GM12878 (cell line): ENCODE results near the gene SALL3. TPM values are rescaled to one million over a fixed set of nuclear protein-coding genes. Genes with fewer than 3 reads are reported as not detected.

Experiments used
- ATAC-seq: fragments of 200-7000 bp; cut with Tn5 transposase; 3 replicates; pipeline ENCODE4 v1.9.1; 2020; ENCODE audit warnings: mild to moderate bottlenecking, moderate library complexity
- BruUV-seq: library from RNA; stranded (reverse); fragments of 400-500 nt; replicated peaks from 2 replicates; lab custom pipeline; 2021; lab: Mats Ljungman, UMichigan
- CTCF ChIA-PET: fragments of 300-600 bp; sonication (Branson Sonifier 250); formaldehyde crosslinking; extraction: SDS; loops from one replicate; lab custom pipeline; 2021; ENCODE audit warnings: inconsistent platforms; lab: Yijun Ruan, JAX
- POLR2A ChIA-PET: fragments of 350-600 bp; formaldehyde crosslinking; extraction: SDS; loops from one replicate; lab custom pipeline; 2021; ENCODE audit warnings: inconsistent platforms; lab: Charles Lee
- RAD21 ChIA-PET: fragments of 300-600 bp; sonication (Branson Sonifier 250); formaldehyde crosslinking; loops from one replicate; lab custom pipeline; 2023; ENCODE audit warnings: antibody characterized with exemption; ENCODE audit not compliant: unreplicated experiment; lab: Charles Lee
- SMC1A ChIA-PET: fragments of 300-600 bp; sonication (Branson Sonifier 250); formaldehyde crosslinking; loops from one replicate; lab custom pipeline; 2023; ENCODE audit not compliant: unreplicated experiment, uncharacterized antibody; lab: Charles Lee
- DNase-seq: peaks from one replicate; pipeline ENCODE4 v3.0.0-alpha.2; 2011; ENCODE audit warnings: low read depth, low spot score
- FAIRE-seq: peaks from 3 replicates; lab custom pipeline; 2011; peaks lifted over from hg19 to GRCh38; lab: Jason Lieb, UNC
- H2AFZ ChIP-seq: 2 replicates; pipeline ENCODE4 v1.6.0; 2011; ENCODE audit warnings: low read depth, low read length, control low read depth; ENCODE audit not compliant: control insufficient read depth
- H3K27ac ChIP-seq: 2 replicates; pipeline ENCODE4 v1.5.1; 2011; ENCODE audit warnings: control low read depth; ENCODE audit not compliant: control insufficient read depth, insufficient read depth
- H3K27me3 ChIP-seq, 2 experiments: replicated peaks in 1 of 2; 2 replicates each; pipeline versions ENCODE4 v1.6.0 to v1.6.1; 2011; ENCODE audit warnings: low read length in 1 of 2; ENCODE audit not compliant: control insufficient read depth in 2 of 2, insufficient read depth in 2 of 2
- H3K36me3 ChIP-seq, 2 experiments: 2 replicates each; pipeline ENCODE4 v1.5.1; 2011; ENCODE audit warnings: low read length in 1 of 2; ENCODE audit not compliant: control insufficient read depth in 2 of 2, insufficient read depth in 2 of 2
- H3K4me1 ChIP-seq: 2 replicates; pipeline ENCODE4 v1.6.1; 2011; ENCODE audit warnings: mild to moderate bottlenecking, low read length, moderate library complexity, mixed read lengths; ENCODE audit not compliant: control insufficient read depth, insufficient read depth
- H3K4me2 ChIP-seq: 2 replicates; pipeline ENCODE4 v1.6.0; 2011; ENCODE audit warnings: control low read depth; ENCODE audit not compliant: control insufficient read depth, insufficient read depth
- H3K4me3 ChIP-seq: fragments of 200-600 bp; sonication (generic); 2 replicates; pipeline ENCODE4 v1.5.1; 2016
- H3K79me2 ChIP-seq: 2 replicates; pipeline ENCODE4 v1.6.0; 2011; ENCODE audit warnings: low read length; ENCODE audit not compliant: control insufficient read depth, insufficient read depth
- H3K9ac ChIP-seq: 2 replicates; pipeline ENCODE4 v1.8.0; 2011; ENCODE audit warnings: low read length, control low read depth, mixed read lengths; ENCODE audit not compliant: control insufficient read depth, insufficient read depth
- H3K9me3 ChIP-seq: replicated peaks from 3 replicates; pipeline ENCODE4 v1.5.1; 2011; ENCODE audit warnings: mild to moderate bottlenecking, low read length; ENCODE audit not compliant: control insufficient read depth, insufficient read depth
- H4K20me1 ChIP-seq: 2 replicates; pipeline ENCODE4 v1.6.0; 2011; ENCODE audit not compliant: control insufficient read depth, insufficient read depth
- ATF7 ChIP-seq: fragments of 450-650 bp; IDR thresholded peaks from 2 replicates; pipeline ENCODE4 v1.6.1; 2016; ENCODE audit warnings: low read depth, mild to moderate bottlenecking
- CHD4 ChIP-seq: fragments of 200-600 bp; sonication (generic); IDR thresholded peaks from 2 replicates; pipeline ENCODE4 v1.6.1; 2016; ENCODE audit warnings: mild to moderate bottlenecking
- CREB1 ChIP-seq: IDR thresholded peaks from 2 replicates; pipeline ENCODE4 v1.6.1; 2012; ENCODE audit warnings: low read depth, mild to moderate bottlenecking, inconsistent platforms
- CREM ChIP-seq: IDR thresholded peaks from 2 replicates; pipeline ENCODE4 v1.6.1; 2014; ENCODE audit warnings: antibody characterized with exemption, low read depth
- E2F8 ChIP-seq: fragments of 450-650 bp; IDR thresholded peaks from 2 replicates; pipeline ENCODE4 v1.6.1; 2018; ENCODE audit warnings: mild to moderate bottlenecking, low read depth, moderate library complexity; ENCODE audit not compliant: partially characterized antibody
- EGR1 ChIP-seq, 2 experiments: IDR thresholded peaks; 1 replicate in 1 of 2; 2 replicates in 1 of 2; pipeline ENCODE4 v1.6.1; 2011 to 2012; ENCODE audit warnings: low read depth in 2 of 2, low read length in 2 of 2, borderline replicate concordance in 1 of 2, mild to moderate bottlenecking in 1 of 2, moderate library complexity in 1 of 2
- MTA3 ChIP-seq: IDR thresholded peaks from 2 replicates; pipeline ENCODE4 v1.6.1; 2012; ENCODE audit warnings: low read length, inconsistent platforms, borderline replicate concordance
- MYC ChIP-seq: IDR thresholded peaks from 2 replicates; pipeline ENCODE4 v1.6.1; 2011; ENCODE audit warnings: mild to moderate bottlenecking, low read length, moderate library complexity, inconsistent platforms; ENCODE audit not compliant: insufficient read depth, insufficient replicate concordance, insufficient read length, severe bottlenecking
- POLR2AphosphoS5 ChIP-seq: IDR thresholded peaks from 2 replicates; pipeline ENCODE4 v1.6.1; 2011; ENCODE audit warnings: mild to moderate bottlenecking, low read length, inconsistent platforms
- RAD21 ChIP-seq: IDR thresholded peaks from 2 replicates; pipeline ENCODE4 v1.6.1; 2011; ENCODE audit warnings: mild to moderate bottlenecking, low read depth, low read length, moderate library complexity; ENCODE audit not compliant: insufficient read depth
- RB1 ChIP-seq: fragments of 450-650 bp; formaldehyde crosslinking; IDR thresholded peaks from 2 replicates; pipeline ENCODE4 v1.6.1; 2017; ENCODE audit warnings: mild to moderate bottlenecking, borderline replicate concordance
- SIX5 ChIP-seq: IDR thresholded peaks from 2 replicates; pipeline ENCODE4 v1.6.1; 2011; ENCODE audit warnings: mild to moderate bottlenecking, low read depth, low read length, moderate library complexity; ENCODE audit not compliant: severe bottlenecking
- USF1 ChIP-seq: IDR thresholded peaks from 2 replicates; pipeline ENCODE4 v1.6.1; 2011; ENCODE audit warnings: borderline replicate concordance, low read depth, mild to moderate bottlenecking, moderate library complexity, mixed read lengths, low read length; ENCODE audit not compliant: insufficient read depth; ENCODE audit errors: extremely low read length
- YBX1 ChIP-seq: fragments of 450-650 bp; IDR thresholded peaks from 2 replicates; pipeline ENCODE4 v1.6.1; 2016; ENCODE audit warnings: antibody characterized with exemption
- ZZZ3 ChIP-seq: IDR thresholded peaks from 2 replicates; pipeline ENCODE4 v1.6.1; 2011; ENCODE audit warnings: low read depth; ENCODE audit not compliant: control insufficient read depth, insufficient read length
- WGBS: methylation state at CpG from one replicate; pipeline ENCODE4 v1.1.6; 2016; ENCODE audit warnings: low lambda C conversion rate; ENCODE audit not compliant: insufficient replicate concordance, insufficient coverage; ENCODE audit errors: missing lambda C conversion rate; 5-methylcytosine and 5-hydroxymethylcytosine counted together
- in situ Hi-C: fragments of 300-500 bp; cut with MboI; formaldehyde crosslinking; loops from 9 replicates; pipeline ENCODE4 v1.14.3; 2018; ENCODE audit warnings: mixed read lengths
- intact Hi-C: fragments of 100-400 bp; cut with micrococcal nuclease; formaldehyde crosslinking; loops from one replicate; pipeline ENCODE4 v1.14.2; 2022; ENCODE audit not compliant: unreplicated experiment
- polyA plus RNA-seq, 11 experiments: library from polyadenylated mRNA; depleted of rRNA in 4 of 11; unstranded in 6 of 11; stranded (reverse) in 5 of 11; fragments of >200 nt; fragmentation: Nextera tagmentation in 4 of 11; fragmentation: Illumina TruSeq in 1 of 11; extraction: Ambion mirVana in 4 of 11; extraction: Trizol in 1 of 11; gene quantifications; 1 replicate in 1 of 11; 2 replicates in 10 of 11; pipeline versions ENCODE4 v1.2.1 to v1.2.3, GENCODE V29; 2011 to 2016; ENCODE audit warnings: inconsistent platforms in 2 of 11, missing spikeins in 2 of 11, low read depth in 1 of 11
- total RNA-seq, 4 experiments: library from RNA; depleted of rRNA in 3 of 4; stranded (reverse); fragments of >200 nt in 3 of 4; fragmentation: Illumina TruSeq in 1 of 4; extraction: Trizol in 1 of 4; gene quantifications; 2 replicates each; pipeline versions ENCODE4 v1.2.1 to v1.2.3, GENCODE V29; 2013 to 2021

SALL3 gene
- total and polyA plus RNA-seq, 10 of the 15 experiments (the other 5 are each of a cell fraction or from before 2014, with no cell fraction given): 0.01 to 0.10 (median 0.07) TPM; not detected in 7

- no peak for TF ChIP-seq USF1
- no peak for TF ChIP-seq POLR2AphosphoS5
- no peak for TF ChIP-seq ZZZ3
Observed at GRCh38 chr18:78934551-78935225, 44.9 kb upstream of the SALL3 start (continued).

- intact Hi-C loops: no loop called here
- Histone ChIP-seq H3K79me2 (no peaks in the 10 kb centered on the region), H3K4me3 (no peak overlapping the region), H4K20me1 (no peaks in the 10 kb centered on the region), H3K36me3 (no peaks in the 10 kb centered on the region), H3K9ac (no peak overlapping the region), H2AFZ (no peak overlapping the region), H3K9me3 (no peaks in the 10 kb centered on the region), H3K27ac (no peak overlapping the region), H3K4me2 (no peak overlapping the region), H3K27me3 (no peaks in the 10 kb centered on the region), H3K4me1 (no peaks in the 10 kb centered on the region)
- no TSS peak for BruUV-seq
- ATAC-seq: no peak
- DNase-seq: no peak
- in situ Hi-C loops: no loop called here
- ChIA-PET RAD21 (no interaction called here), POLR2A (no interaction called here), CTCF (no interaction called here), SMC1A (no interaction called here)
- no peak for FAIRE-seq
- no peak for TF ChIP-seq E2F8
- TF ChIP-seq SIX5: no peak
- no peak for TF ChIP-seq ATF7
- no peak for TF ChIP-seq RB1
- no peak for TF ChIP-seq MTA3
- TF ChIP-seq MYC: no peak
- no peak for TF ChIP-seq YBX1
- TF ChIP-seq CREB1: no peak
- TF ChIP-seq RAD21: no peak
- TF ChIP-seq EGR1 (IDR thresholded peaks at IDR 0.05; ENCODE audit: borderline replicate concordance in 1 of 2, low read depth in 2 of 2, low read length in 2 of 2): no peak
- no peak for TF ChIP-seq CREM
- TF ChIP-seq CHD4: no peak
- 52% methylated on average over 8 of the region's 9 CpGs for WGBS
Observed at GRCh38 chr18:78935406-78935805, 44.2 kb upstream of the SALL3 start.
